ENCODE data around the gene SPATA25. TPM values are rescaled to one million over a fixed set of nuclear protein-coding genes. Genes with fewer than 3 reads are reported as not detected.
"Not testable (repeated sequence)": the region's sequence is repeated elsewhere in the genome, so short reads cannot be mapped to it uniquely, and the experiment has no call there.

The SPATA25 gene, protein sequence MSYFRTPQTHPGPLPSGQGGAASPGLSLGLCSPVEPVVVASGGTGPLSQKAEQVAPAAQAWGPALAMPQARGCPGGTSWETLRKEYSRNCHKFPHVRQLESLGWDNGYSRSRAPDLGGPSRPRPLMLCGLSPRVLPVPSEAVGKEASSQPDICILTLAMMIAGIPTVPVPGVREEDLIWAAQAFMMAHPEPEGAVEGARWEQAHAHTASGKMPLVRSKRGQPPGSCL
- 0.85 TPM for polyA plus RNA-seq (2013, experiment 1 of 2; ENCODE audit: insufficient read length)
- polyA plus RNA-seq (2013, experiment 2 of 2; ENCODE audit: insufficient read length), result 0.52 TPM

DNA sequence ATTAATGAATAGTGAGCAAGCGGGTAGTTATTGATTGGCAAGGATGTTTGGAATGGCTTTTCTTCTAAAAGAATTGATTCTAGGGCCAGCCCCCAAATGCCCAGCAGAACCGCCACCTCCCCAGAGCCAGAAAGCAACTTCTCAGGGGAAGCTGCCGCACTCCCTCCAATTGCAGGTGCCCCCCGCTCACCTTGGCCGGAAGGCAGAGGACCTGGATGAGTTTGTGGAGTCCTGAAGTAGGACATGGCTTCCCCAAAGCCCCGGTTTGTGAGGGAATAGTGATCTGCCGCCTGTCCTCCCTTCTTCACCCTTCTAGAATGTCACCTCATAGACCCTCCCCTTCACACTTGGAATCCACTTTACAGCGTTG lies at the start of gene SPATA25:
TSS of gene SPATA25 (minus strand) at position 277 of the 370 bp plus-strand sequence. CDS start at position 245, 32 bp downstream.
- no peak for DNase-seq

DNA sequence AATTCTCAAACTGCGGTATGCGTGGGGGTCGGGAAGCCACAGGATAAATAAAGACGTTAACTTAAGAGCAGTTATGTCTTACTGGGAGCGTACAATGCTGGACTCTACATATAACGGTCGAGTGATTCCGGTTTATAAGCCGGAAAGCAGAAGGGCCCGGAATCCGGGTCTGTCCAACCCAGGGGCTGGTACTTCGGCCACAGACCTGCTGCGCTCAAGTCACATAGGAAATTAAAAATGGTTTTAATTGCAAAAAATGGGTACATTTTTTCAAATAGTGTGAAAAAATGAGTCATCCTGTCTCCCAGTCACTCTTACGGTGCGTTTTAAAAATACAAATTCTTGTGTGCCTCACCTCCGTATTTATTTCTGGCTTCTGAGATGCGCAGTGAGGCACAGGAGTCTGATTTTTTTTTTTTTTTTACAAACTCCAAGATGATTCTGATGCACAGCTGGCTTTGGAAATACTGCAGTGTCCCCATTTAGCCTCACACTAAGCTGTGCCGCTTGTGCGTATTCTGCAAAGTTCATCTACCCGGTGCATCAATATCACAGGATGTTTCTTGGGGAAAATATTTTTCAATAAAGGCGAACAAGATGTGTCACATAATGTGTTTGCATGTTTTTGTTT lies 48.1 kb upstream of the SPATA25 start:
- DNase-seq, result no peak

DNA sequence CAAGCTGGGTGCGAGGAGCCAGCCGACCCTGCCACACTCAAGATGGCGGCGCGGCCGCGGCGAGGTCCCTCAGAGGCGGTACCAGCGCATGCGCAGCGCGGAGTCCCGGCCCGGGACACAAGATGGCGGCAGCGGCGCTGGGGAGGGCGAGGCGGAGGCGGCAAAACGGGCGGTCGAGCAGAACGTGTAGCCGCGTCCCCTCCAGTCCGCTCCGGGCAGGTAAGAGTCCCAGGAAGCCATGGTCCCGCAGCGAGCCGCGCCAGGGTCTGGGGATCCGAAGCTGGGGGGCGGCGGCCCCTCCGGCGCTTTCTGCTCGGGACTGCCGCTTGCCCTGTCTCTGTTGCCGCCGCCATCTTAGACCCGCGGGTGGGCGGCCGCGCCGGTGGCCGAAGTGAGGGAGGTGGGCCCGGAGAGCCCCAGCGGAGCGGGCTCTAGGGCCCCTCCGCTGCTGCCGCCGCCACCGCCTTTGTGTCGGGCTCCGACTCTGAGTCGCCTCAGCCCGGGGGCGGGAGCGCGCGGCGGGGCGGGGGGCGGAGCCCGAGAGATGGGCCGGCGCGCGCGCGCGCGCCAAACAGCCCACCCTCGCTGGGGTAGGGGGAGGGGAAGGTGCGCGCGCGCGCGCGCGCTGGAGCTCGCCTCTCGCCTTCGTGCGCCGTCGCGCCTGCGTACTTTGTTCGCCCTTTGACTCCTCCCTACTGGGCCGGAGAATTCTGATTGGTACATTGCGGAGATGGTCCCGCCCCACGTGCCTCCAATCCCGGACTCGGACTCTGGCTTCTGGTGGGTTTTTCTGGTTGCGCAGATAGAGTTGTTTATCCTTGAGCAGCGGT lies 47.4 kb upstream of the SPATA25 start, which contains the start of gene PCIF1:
TSS of gene PCIF1 (plus strand) at position 98 of the 830 bp plus-strand sequence. CDS start 4,317 bp downstream, outside the sequence.
- peak; percentile 97 for DNase-seq

DNA sequence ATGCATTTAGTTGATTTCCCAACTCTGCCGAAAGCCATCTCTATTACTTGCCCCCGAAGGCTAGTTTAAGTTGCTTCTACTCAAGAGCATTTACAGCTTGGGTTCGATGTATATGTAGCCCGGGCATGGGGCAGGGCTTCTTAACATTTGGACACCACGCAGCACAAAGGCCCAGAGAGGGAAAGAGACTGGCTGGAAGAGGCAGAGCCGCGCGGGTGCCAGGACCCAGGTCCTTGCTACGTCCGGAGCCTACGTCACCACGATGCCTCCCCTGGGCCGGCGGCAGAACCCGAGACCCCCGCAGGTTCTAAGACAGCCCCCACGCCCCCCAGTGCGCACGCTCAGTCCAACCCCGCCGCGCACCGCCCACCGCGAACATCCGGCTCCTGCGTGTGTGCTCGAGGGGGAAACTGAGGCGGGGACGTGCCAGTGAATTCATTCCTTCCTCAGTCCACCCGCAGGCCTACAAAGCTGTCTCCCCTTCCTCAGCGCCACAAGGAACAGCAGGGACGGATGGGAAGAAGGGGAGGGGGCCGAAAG lies 46.7 kb upstream of the SPATA25 start:
- peak; percentile 47 for DNase-seq

DNA sequence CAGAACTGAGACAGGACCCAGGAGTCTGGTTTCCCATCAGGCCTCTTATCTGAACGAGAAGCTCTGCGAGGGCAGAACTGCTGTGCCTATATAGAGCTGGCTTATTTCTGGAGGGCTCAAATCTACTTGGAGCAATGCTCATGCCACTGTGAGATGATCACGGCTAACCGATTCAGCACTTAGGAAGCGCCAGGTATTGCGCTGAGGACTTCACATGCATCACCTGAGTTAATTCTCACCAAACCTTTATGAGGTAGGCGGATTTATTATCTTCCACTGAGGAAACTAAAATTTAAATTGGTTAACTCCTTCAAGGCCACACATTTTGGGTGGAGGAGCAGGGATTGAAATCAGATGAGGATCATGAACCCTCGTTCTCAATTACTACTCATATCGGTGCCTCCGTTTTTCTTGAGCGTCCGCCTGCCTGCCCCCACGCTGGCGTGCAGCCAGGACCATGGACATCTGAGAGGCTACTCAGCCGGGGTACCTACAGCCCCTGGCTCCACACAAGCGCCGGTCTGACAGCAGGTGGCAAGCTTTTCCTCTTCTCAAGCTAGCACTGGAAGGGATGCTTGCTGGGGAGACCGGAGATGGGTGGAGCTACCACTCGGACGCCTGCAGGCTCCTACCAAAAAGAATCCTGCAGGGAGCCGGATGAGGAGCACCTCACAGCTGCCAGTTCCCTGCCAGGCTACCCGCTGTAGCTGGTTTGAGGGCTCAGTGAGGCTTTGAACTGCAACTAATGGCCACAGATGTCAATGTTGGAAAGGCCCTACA lies 46.0 kb upstream of the SPATA25 start:
- DNase-seq, result peak; percentile 70

DNA sequence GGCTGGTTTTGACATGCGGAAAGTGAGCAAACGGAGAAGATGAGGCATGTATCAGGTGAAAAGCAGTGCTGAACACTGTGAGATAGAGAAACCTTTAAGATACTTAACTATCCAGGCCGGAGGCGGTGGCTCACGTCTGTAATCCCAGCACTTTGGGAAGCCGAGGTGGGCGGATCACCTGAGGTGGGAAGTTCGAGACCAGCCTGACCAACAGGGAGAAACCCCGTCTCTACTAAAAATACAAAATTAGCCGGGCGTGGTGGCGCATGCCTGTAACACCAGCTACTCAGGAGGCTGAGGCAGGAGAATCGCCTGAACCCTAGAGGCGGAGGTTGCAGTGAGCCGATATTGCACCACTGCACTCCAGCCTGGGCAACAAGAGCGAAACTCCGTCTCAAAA lies 44.3 kb upstream of the SPATA25 start:
- DNase-seq, result not testable (repeated sequence)

DNA sequence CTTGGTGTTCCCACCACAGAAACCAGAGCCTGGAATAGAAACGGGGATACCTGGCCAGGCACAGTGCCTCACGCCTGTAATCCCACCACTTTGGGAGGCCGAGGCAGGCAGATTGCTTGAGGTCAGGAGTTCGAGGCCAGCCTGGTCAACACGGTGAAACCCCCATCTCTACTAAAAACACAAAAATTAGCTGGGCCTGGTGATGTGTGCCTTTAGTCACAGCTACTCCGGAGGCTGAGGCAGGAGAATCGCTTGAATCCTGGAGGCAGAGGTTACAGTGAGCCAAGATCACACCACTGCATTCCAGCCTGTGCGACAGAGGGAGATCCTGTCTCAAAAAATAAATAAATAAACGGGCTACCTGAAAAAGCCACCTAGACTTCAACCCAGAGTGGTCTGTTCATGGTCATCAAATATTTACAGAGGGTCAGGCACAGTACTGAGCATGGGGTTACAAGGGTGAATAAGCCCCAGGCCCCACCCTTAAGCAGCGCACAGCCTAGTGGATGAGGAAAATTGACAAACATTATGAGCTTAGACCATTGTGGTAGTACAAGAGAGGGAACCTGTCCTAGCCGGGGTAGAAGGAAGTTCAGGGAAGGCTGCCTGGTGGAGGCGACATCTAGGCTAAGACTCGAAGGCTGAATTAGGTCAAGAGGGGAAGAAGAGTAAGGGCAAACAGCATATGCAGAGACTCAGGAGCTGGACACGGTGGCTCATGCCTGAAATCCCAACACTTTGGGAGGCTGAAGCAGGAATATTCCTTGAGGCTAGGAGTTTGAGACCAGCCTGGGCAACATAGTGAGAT lies 39.9 kb upstream of the SPATA25 start:
- no peak for DNase-seq

DNA sequence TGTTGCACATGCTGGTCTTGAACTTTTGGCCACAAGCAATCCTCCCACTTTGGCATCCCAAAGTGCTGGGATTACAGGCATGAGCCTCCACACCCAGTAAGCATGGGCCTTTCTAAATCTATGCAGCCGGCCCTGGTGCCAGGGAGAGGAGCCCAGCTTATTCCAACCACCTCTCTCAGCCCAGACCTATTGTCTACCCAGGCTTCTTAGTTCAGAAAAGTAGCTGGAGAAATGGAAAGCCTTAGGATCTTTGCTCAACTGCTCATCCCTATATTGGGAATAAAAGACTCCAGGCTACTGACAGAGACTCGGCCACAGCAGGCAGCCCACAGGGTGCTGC lies 39.3 kb upstream of the SPATA25 start:
- no peak for DNase-seq

DNA sequence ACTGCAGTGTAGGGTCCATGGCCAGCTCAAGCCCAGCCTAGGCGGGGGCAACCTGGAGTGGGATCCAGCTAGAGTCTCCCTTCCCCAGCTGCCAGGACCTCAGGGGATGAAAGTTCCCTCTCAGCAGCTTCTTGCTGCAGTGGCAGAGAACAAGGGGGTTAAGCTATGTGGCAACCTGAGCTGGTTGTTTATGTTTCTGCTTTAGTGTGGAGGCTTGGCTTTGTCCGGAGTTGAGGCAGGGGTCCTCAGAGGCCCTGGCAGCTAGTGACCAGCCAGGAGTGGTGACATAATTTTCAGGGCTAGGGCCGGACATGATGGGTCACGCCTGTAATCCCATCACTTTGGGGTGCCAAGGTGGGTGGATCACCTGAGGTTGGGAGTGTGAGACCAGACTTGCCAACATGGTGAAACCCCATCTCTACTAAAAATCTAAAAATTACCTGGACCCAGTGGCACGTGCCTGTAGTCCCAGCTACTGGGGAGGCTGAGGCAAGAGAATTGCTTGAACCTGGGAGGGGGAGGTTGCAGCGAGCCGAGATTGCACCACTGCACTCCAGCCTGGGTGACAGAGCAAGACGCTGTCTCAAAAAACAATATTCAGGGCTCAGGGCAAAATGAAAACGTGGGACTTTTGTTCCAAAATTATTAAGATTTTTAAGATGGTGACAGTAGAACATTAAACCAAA lies 38.5 kb upstream of the SPATA25 start:
- DNase-seq, result no peak

DNA sequence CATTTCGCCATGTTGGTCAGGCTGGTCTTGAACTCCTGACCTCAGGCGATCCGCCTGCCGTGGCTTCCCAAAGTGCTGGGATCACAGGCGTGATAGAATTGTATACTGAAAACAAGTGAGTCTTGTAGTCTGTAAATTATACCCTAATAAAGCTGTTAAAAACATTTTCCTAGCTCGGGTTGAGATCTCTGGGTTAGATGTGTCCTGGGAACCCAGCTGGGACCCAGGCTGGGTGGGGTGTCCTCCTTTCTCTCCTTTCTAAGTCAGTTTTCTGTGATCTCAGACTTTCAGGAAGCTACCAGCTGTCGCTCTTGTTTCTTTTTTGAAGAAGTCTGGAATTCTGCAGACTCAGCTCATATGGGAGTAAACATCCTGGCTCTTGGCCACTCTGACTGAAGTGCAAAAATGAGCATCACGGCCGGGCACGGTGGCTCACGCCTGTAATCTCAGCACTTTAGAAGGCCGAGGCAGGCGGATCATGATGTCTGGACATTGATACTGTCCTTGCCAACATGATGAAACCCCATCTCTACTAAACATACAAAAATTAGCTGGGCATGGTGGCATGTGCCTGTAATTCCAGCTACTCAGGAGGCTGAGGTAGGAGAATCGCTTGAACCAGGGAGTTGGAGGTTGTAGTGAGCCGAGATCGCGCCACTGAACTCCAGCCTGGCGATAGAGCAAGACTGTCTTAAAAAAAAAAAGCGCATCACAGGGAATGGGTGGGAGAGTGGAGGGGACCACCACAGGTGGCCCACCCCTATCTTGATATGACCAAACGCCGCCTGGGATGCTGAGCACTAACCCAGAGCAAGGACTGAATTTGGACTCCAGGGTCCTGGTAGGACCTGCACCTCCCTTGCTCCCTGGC lies 37.2 kb upstream of the SPATA25 start:
- DNase-seq, result peak; percentile 41

DNA sequence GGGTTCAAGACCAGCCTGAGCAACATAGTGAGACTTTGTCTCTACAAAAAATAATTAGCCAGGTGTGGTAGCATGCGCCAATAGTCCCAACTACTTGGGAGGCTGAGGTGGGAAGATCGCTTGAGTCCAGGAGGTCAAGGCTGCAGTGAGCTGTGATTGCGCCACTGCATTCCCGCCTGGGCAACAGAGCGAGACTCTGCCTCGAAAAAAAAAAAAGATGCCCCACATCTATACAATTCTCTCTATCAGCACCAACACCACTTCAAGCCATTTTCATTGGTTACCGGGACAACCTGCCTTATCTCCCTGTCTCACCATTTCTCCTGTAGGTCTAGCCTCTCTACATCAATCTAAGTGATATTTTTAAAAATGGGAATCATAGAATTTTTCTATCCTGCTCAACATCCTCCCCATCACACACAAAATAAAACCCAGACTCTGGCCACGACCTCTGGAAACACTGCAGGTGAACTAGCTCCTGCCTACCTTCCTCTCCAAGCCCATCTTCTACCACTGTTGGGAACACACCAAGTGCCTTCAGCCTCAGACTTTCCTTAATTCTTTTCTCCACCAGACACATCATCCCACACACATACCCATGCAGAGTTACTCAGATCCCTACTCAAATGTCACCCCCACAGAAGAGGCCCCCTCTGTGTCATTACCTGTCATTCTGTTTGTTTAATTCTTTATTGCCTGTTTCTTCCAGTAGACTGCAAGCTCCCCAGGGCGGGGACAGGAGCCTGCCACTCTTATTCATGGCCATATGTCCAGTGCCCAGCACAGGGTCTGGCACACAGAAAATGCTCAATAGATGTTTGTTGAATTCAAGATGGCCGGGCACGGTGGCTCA lies 34.1 kb upstream of the SPATA25 start:
- no peak for DNase-seq

DNA sequence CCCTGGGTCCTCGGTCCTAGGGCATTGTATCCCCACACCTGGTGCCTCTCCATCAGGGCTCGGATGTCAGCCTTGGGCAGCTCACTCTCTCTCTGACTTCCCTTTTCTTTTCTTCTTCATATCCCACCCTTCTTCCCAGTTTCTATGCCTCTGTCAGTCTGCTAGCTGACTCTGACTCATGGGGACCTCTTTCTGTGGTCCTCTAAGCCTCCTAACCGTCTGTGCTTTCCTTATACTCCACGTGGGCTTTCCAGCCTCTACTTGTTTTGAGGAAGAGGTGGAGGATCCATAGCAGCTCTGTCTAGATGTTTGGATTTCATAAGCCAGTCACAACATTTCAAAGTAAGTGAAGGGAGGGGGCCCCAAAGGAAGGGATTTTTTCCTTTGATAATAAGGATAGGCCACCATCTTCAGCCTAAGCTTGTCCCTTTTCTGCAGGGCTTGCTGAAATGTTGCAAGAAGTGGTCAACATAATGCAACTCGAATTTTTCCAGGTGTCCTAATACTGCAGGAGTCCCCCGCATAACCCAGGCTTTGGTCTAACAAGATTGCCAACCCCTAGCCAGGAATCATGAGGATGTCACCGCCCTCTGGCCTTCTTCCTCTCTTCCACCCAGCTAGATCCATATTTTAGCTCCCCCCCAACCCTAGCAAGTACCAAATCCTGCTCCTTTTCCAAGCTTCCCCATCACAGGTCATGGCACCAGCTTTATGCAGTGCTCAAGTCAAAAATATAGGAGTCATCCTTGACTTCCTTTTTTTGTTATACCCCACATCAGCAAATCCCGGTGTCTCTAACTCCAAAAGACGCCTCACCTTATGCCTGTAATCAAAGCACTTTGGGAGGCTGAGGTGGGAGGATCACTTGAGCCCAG lies 33.3 kb upstream of the SPATA25 start:
- no peak for DNase-seq

DNA sequence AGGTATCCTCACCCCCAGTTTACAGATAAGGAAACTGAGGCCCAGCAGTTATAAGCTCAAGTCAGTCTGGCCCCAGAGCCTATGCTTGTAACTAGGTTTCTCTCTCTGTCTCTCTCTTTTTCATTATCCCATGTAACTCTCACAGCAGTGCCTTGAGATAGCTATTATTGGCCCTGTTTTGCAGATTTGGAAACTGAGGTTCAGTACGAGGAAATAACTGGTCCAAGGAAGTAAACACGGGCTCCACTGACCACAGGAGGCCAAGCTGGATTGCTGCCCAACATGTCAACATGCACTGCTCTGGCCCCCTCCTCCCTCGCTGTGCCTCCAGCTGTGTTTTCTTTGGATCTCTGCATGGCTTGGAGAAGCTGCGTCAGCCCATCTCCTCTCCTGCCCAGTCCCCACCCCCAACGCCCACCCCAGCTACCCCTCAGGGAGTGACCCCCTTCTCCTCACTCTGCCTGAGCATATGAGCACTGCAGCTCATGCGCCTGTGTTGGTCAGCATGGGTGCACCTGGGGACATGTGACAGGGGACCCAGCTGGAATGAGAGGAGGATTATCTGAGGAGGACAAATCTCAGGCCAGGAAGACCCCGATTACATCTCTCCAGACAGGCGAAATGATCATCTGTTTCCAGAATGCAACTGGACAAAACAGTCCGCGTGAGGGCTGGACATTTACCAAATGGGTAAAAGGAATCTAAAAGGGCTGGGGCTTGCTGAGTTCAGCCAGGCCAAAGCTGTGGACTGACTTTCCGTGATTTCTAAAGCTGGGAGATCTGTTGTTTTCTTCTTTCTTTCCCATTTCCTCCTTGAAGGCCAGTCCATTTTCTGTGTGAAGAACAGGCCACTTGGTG lies 32.3 kb upstream of the SPATA25 start:
- peak; percentile 54 for DNase-seq

DNA sequence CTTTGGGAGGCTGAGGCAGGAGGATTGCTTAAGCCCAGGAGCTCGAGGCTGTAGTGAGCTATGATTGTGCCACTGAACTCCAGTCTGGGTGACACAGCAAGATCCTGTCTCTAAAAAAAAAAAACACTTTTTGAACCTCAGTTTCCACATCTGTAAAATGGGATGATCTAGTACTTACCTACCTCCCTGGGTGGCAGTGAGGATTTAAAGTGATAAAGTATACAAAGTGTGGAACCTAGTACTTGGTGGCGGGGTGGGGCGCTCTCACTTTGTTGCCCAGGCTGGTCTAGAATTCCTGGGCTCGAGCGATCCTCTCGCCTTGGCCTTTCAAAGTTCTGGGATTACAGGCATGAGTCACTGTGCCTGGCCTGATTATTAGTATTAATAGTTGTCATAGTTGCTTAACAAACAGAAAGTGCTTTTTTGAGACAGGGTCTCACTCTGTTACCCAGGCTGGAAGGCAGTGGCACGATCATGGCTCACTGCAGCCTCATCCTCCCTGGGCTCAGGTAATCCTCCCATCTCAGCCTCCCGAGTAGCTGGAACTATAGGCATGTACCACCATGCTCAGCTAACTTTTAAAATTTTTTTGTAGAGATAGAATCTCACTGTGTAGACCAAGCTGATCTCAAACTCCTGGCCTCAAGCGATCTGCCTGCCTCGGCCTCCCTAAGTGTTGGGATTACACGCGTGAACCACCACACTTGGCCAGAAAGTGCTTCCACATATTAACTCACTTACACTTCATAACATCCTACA lies 31.5 kb upstream of the SPATA25 start:
- no peak for DNase-seq

DNA sequence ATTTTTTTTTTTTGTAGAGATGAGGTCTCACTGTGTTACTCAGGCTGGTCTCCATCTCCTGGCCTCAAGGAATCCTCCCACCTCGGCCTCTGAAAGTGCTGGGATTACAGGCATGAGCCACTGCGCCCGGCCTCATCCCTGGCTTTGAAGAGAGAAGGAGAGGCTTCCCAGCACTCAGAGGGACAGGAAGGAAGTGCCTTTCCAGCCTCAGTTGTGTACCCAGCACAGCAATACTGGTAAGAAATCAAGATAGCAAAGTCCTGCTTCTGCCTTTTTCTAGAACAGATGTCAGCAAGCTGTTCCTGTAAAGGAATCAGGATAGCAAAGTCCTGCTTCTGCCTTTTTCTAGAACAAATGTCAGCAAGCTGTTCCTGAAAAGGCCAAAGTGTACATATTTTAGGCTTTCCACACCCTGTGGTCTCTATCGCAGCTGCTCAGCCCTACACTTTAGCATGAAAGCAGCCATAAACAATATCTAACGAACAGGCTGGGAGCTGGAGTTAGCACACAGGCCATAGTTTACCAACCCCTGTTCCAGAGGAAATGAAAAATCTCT lies 30.8 kb upstream of the SPATA25 start:
- DNase-seq, result peak; percentile 27

DNA sequence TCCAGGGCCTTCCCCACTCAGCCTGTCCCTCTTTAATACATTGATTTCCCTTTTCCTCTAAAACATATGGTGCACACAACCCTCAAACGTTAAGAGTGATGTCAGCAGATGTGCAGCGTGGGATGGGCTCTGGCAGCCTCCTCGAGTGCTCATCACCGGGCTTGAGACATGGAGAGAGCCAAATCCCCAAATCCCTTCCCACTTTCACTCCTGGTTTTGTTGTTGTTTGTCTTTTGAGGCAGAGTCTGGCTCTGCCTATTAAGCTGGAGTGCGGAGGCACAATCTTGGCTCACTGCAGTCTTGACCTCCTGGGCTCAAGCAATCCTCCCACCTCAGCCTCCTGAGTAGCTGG lies 30.3 kb upstream of the SPATA25 start:
- DNase-seq, result peak; percentile 42

Data from fibroblast of skin of abdomen (primary cell).